Measurements from ENCODE around the gene FLRT2.

The FLRT2 gene

DNA sequence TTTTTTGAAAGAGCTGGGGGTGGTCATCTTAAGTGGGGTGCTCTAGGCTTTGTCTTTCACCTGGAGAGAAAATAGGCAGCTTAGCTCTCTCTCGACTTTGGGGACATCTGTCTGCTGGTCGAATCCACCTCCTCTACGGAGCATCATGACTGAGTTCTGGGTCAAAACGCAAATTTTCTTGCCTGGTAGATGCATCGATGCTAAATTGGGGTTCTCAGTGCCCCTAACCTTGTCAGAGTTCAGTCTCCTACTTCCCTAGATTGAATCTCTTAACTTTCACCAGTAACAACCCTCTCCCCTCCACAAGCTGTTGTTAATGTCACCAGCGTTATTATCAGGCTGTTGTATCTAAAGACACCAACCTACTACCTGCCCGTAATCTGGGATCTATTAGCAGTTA, 682 bp downstream of the FLRT2 start:
- no peak for DNase-seq (ENCODE audit: low read depth in 2 of 2)

DNA sequence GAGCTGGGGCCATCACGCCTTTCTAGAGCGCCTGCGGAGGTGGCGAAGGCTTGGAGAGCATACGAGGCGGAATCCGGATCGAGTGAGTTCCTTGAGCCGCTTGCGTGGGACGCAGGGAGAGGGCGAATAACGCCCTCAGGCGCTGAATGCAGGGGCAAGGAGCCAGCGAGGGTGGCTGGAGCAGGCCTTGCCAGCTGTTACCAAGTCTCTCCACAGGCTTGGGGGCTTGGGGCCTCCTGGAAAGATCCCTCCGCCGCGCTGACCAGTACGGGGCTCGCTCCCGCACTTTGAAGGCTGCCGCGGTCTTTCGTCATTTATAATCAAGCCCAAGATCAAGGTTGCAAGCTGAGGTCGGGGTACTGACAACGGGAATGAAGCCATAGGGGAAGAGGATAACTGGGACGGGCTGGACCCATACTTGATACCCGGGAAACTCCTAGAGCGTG, 1.2 kb downstream of the FLRT2 start:
- DNase-seq (ENCODE audit: low read depth in 2 of 2) = no peak

DNA sequence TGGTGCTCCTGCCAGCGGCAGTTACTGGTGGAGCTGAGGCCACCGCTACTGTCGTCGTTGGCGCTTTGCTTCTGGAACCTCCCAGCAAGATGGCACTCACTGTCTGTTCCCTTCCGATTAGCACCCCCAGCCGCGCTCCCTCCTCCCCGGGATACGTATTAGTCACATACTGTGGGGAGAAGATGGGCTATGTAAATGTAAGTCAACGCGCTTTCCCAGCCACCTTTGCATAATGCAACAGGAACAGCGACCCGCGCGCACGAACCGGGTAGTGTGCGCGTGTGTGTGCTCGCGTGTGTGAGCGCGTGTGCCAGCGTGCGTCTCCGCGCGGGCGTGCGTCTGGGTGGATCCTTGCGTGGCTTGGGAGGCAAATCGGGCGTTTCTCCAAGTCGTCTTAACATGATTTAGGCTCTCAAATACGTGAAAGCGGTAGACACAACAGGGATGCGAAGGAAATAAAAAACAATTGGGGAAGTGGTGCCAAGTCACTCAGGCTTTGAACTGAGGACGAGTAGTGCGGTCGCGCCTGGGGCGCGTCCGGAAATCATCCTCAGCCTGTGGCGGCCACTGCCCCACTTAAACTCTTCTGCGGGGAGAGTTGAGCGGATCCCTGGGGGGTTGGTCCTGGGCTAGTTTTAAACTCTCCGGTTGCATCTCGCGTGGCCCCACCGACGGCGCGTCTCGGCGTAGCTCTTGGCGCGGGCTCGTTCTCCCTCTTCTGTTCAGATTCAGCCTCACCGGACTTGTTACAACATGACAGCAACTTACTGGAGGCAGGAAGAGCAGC, 1.8 kb downstream of the FLRT2 start:
- DNase-seq (ENCODE audit: low read depth in 2 of 2) = no peak

DNA sequence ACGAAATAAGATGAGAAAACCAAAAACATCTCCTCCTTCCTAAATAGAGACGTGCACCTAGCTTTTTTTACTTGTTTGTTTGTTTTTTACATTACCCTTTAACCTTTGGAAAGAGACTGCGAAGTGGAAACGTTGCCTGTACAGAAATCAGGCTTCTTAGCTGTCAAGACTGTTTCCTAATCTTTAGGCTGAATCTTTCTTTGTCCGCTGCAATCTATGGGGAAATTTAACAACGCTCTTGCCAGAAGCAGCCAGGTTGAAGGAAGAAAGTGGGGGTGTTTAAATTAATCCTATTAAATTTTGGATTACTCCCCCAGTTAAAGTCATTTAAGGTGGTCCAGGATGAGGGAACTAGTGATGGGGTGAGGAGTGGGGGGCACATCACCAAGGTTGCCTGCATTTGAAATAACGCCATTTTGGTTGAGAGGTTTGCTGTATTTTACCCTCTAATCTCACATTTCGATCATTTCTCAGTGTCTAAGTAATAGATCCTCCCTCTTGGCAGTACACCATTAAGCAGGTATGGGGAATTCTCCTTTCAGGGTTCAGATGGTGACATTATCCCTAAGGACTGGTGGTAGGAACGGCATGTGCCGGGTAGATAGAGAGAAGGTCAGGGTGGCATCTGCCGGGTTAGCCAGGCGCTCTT, 2.6 kb downstream of the FLRT2 start:
- no peak for DNase-seq (ENCODE audit: low read depth in 2 of 2)

DNA sequence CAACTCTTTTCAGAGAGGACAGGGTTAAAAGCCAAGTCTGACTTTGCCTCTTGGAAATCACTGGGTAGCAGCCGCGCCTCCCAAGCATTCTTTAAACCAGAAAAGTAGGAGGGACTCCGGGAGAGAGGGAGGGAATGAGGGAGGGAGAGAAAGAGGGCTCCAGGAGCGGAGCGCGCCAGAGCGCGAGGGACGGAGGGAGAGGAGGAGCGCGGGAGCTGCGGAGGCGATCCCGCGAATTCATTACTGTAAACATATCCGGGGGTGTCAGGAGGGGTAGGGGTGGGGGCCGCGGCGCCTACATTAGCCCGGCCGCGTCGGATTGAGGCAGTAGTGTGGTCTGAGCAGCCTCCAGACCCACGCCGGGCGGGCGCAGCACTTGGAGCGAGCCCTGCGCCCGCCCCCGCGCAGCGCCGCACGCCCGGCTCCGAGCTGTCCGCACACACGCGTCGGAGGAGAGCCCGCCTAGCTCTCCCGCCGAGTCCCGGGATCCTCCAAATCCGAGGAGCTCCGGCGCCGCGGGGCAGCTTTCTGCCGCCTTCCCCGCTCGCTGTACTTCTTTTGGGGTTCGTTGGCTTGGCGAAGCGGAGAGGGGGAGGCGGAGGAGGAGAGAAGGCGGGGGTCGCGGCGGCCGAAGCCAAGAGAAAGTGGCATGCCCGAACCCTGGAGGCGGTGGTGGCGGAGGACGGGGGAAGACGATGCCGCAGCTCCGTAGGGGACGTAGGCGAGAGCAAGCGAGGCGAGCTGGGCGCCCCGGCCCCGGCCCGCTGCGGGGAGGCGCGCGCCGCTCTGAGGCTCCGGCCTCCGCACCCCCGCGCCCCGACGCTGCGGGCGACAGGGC, 3.3 kb downstream of the FLRT2 start:
- DNase-seq (ENCODE audit: low read depth in 2 of 2) = no peak

DNA sequence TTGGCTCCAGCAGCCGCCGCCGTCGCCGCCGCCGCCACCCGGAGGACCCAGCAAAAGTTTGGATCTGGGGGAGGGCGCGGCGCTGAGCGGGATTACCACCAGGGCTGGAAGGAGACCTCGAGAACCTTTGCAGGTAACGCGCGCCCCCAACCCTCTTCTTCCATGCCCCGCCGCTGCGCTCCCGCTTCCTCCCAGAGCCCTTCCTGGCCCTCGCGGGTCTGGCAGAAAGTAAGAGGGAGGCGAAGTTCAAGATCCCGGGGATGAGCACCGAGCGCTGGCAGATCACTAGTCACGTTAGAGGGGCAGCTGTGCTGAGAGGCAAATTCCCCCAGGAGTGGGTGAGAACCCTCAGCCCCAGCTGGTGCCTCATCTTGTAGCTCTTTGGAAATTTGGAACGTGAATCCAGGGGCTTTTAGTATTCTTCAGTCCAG, 3.9 kb downstream of the FLRT2 start:
- no peak for DNase-seq (ENCODE audit: low read depth in 2 of 2)

DNA sequence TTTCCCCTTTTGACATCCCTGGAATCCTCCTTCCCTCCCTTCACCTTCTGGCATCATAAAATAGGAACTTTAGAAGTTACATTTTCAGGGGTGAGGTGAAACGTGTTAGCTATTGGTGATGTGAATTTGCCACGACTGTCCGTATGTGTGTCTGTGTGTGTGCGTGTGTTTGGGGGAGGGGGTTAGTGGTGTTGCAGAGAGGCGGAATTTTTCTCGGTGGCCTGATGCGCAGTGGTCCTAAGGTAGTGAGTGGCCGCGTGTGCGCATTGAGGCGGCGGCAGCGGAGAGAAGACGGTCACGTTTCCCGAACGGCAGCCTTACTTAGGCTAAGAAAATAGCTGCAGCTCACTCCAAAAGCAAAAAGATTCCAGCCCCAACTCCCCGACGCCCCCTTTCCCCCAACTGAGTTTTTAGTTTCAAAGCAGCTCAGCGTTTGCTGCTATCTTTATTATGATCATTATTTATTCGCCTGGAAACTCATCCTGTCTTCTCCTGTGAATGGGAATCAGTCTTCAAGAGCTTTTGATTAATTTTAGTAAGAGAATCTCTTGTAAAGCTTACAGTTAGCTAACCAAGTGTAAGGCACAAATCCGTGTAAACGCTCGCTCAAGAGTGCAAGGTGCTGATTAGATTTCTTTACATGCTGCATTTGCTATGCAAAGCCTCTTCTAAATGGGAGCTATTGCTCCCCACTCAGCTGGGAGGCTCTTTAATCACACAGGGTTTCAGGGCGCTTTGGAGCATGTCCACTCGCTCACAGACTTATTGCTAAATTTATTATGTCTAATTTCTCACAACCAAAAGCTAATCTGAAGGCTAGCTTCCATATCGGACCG, 4.7 kb downstream of the FLRT2 start:
- DNase-seq (ENCODE audit: low read depth in 2 of 2) = no peak

DNA sequence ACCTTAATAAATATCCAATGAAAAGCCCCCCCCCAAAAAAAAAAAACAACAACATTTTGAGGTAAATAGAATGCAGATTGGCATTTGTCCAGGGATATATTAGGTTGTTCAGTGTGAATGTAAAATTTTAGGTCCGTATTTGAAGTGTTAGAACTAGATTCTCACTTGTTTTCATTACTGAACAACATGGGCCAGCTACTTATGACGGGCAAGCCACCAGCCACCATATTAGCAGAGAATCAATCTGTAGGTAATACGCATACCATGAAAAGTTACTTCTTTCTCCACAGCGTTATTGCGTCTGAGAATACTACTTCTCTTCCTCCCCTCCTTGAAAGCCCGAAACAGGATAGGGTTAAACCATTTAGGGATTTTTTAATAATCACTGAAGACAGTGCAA, 5.4 kb downstream of the FLRT2 start:
- no peak for DNase-seq (ENCODE audit: low read depth in 2 of 2)

DNA sequence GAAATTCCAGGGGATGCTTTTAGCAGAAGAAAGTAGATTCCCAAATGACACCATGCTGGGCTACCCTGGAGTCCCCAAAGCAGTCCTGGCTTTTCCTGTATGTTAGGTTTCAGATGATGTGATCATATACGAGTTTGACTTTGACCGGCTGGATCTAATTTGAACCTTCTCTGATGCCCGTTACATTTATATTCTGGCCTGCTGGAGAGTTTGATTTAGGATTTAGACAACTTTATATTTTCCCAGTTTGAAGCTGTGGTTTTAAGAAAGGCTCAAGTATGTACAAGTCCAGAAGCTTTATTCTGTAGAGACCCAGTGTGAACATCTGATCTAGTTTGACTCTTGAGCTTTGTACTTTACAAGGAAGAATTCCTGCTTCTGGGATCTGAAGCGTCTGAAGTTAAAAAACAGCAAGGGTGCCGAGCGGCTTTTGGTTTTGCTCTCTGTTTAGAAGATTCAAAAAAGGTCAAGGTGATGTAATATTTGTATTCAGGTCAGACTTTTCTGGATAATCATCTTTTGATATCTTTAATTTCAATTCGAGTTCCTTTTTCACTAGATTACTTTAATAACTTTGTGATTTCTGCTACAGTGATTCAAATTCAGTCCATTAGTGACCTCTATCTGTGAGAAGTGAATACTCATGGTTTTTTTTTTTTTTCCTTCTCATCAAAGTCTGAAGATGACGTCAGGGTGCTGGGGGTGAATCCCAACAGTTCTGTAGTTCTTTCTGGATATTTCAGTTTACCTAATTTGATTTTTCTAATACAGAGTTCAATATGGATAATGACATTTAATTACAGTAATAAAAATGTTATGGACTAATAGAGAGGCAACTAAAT, 6.3 kb downstream of the FLRT2 start:
- no peak for DNase-seq (ENCODE audit: low read depth in 2 of 2)

DNA sequence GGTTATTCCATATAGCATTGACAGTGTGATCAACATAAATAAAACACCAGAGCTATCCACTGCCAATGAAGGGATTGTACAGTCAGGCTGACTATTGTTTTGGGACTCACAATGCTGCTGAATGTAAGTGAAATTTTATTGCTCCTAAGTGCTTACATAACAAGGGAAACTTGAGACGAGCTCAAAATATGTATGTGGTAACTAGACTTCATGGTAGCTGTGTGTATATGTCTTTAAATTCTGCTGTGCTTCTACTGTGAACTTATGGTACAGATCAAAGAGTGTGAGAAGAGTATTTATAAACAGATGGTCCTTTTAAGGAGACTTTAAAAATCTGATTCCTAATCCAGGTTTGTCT, 6.9 kb downstream of the FLRT2 start:
- no peak for DNase-seq (ENCODE audit: low read depth in 2 of 2)

DNA sequence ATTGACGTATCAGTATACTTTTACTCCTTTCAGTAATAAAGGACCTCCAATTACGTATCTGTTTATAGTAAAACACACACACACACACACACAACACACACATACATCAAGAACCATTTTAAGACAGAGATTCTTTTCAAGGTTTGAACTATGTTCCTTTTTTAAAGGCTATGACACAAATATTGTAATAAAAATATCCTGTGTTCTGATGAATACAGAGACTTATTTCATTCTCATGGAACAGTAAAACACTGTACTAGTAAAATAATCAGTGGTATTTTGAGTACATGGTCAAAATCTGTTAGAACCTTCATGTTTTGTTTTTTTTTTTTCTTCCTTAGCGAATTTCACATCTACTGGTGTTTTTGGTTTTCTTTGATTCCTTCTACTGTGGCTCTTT, 7.6 kb downstream of the FLRT2 start:
- no peak for DNase-seq (ENCODE audit: low read depth in 2 of 2)

DNA sequence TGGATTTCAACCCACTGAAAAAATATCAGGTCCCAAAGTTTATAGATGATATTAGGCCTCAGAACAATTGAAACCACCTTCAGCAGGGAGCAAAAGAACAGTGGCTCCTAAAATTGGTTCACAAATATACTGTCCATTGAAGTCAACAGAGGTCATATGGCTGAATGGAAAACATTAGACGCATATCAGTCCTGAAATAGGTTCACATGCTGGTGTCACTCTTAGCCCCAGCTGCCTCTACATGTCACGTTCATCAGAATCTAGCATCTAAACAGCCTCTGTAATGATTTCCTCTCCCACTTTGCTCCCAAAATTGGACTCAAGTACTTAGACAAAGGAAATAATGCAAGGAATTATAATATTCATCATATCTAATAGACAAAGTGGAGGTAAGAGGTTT, 8.7 kb downstream of the FLRT2 start:
- DNase-seq (ENCODE audit: low read depth in 2 of 2) = no peak

DNA sequence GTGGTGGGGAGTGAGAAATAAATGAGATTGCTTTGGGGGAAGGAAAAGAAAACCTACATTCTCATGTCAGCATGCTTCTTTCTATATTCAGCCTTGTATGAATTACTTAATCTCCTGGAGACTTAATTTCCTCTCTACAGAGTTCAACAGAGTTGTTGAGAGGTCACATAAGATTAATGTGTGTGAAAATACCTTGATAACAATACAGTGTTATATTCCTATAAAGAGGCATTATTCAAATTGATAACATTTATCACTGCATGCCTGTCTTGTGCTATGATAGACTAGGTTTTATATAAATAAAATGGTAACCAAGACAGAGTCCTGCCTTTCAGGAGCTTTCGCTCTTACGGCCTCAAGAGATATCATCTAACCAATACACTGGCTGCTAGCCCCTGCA, 9.6 kb downstream of the FLRT2 start:
- no peak for DNase-seq (ENCODE audit: low read depth in 2 of 2)

DNA sequence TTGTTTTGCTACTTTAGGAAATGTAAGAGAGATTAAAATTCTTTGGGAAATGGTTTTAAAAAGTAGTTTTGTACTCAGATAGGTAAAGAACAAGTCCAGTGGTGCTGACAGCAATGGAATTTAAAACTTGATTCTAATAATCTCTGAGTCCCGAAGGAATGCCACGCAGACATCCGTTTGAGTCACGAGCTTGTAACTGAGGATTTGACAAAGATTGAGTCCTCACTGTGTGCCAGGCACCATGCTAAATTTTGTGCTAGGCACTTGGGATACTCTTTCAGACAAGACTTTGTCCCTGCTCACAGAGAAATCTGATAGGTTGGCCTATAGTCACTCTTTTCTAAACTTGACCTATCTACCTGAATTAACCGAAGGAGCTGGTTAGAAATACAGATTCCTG, 12.7 kb downstream of the FLRT2 start:
- DNase-seq (ENCODE audit: low read depth in 2 of 2) = no peak

DNA sequence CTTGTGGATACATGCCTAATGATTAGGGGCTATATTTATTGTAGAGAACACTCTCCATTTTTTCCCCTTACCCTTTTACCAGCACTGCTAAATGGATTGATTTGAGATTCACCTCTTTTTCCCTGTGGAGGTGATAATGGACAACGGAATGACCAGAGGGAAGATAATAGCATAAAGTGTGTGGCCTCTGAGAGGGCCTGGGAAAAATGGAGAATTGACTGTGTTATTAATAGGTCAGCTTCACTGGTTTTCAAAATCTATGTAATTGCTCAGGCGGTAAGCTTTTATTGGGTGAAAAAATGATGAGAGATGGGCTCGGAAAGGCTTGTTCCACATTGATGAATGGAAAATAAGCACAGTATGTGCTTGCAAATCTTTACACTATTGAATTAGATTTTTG, 15.8 kb downstream of the FLRT2 start:
- no peak for DNase-seq (ENCODE audit: low read depth in 2 of 2)

DNA sequence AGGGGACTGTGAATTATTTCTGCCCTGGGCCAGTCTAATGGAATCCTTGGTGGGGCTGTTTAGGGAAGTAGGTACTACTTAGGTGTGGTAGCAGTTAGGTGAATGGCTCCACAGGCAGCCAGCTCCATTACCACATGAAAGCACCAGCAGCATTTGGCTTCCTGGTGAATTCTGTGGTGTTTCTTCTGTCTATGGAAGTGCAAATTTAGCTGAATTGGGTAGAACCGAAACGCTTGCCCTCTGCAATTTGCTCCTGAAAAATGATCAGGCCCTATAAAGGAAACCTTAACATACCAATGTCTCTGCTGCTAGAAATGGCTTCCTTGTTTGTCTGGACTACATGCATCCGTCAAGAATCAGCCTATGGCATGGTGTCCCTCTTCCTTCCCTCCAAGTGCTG, 16.4 kb downstream of the FLRT2 start:
- DNase-seq (ENCODE audit: low read depth in 2 of 2) = no peak

DNA sequence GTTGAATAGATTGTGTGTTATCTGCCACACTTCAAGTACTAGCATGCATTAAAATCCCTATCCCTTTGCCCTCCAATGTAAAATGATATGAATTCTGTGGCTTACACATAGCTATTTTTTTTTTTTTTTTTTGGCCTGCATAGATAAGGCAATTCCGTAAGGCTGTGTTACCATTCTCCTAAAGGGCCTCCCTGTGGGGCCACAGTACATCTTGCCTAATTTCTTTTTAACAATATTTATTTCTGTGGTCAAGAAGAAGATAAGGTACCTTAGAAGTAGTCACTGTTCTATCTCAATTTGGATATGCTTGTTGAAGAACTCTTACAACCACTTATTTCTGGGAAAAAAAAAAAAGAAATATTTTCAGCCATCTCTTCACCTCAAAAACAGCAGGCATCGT, 19.8 kb downstream of the FLRT2 start:
- no peak for DNase-seq (ENCODE audit: low read depth in 2 of 2)

DNA sequence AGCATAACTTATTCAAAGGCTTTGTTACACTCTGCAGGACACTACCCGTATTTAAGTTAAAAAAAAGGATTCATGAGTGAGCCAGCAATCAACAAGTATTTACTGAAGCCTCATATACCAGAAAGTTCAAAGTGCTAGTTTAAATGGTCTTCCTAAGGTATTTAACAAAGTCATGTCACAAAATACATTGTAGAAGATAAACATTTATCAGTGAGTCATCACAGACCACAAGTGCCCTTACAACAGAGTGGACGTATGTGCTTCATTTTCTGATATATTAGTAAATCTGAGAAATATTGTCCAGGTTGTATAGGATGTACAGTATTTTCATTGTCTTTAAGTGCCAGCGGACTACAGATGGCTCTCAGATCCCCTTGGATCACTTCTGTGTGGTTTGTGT, 24.2 kb downstream of the FLRT2 start:
- DNase-seq (ENCODE audit: low read depth in 2 of 2) = no peak

DNA sequence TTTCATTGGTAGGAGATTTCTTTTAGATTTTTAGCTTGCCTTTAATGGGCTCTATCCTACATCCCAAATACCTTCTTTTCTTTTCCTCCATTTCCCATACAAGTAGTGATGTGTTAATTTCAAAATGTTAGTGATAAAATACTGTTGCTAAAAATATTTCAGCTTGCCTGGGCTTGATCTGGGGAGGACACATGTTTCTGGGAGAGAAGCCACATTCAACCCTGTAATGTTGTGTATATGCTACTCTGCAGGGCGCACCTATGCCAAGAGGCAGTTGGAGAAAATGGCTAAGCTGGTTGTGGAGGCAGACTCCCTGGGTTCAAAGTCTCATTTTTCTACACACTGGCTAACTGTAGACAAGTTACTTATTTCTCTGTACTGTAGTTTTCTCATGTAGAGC, 26.3 kb downstream of the FLRT2 start:
- no peak for DNase-seq (ENCODE audit: low read depth in 2 of 2)

DNA sequence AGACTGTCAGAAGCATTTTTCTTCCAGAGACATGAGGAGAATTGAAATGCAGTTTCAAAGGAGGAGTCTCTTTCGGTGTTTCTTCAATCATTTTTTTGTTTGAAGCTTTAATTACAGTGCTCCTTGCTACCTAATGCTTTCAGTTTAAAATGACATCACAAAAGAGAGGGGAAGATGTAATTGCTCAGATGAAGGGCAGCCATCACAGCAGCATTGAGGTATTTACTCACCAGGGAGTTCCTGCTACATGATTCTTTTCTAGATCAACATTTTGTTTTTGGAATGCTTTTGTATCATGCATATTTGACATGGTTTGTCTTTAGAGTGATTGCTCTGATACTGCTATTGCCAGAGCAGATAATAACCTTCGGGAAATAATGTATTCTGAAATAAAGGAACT, 28.6 kb downstream of the FLRT2 start:
- no peak for DNase-seq (ENCODE audit: low read depth in 2 of 2)

DNA sequence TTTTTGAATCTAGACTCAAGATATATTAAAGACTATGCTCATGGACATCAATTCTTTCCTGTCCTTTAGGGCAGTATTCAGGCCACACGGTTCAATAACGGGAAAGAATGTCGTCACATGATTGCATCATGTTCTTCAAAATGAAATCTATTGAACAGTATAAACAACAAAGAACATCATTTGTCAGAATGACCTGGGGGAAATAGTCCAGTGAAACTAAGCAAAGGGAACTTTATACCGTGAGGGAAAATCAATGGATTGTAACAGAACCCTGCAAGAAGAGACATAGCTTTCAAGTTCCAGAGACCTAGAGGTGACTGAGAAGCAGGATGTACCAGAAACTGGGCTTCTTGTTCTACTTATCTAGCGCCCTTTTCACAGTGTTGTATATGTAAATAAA, 32.7 kb downstream of the FLRT2 start:
- no peak for DNase-seq (ENCODE audit: low read depth in 2 of 2)
